ENCODE results near the gene FAM209B. TPM values are rescaled to one million over a fixed set of nuclear protein-coding genes. Genes with fewer than 3 reads are reported as not detected.

Gene FAM209B
- not detected in 2 replicates for total RNA-seq

DNA sequence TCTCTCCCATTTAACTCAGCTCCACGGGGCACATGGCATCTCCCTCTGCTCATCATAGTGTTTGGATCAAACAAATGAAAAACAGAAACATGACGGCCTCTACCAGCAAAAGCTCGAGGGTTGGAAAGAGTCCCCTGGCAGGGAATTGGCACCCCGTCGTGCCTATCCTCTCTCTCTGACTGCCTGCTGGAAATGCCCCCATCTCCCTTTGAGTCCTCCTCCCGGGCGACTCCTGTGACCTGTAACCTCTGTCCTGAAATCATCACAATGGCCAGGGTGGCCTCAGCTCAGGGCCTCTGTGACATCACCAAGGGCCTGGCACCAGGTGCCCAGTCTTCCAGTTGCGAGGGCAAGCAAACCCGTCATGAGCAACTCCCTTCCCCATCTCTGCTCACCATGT, at the start of gene FAM209B:
Gene FAM209B, plus strand, starts transcription at position 301 of the 400 bp plus-strand sequence. Its CDS starts 96 bp downstream, at position 397.

GRCh38 chr20:56524444-56524843, 8.6 kb upstream of the FAM209B start, which contains the start of gene FAM209A:
FAM209A (plus strand) TSS chr20:56524744; CDS start chr20:56524809, 65 bp downstream.

Other genes starting within 250 kb of the FAM209B start
- gene FAM210B, start 174.3 kb upstream of the FAM209B start, total RNA-seq = 37.3 and 38.1 TPM in 2 replicates
- 8.6 and 20.0 TPM in 2 replicates for gene AURKA, start 141.0 kb upstream of the FAM209B start, total RNA-seq
- 32.2 and 36.1 TPM in 2 replicates for gene CSTF1, start 140.6 kb upstream of the FAM209B start, total RNA-seq
- gene CASS4, start 121.0 kb upstream of the FAM209B start, total RNA-seq = under 0.01 and 1.5 TPM in 2 replicates
- 55.0 and 68.0 TPM in 2 replicates for gene RTF2, start 64.6 kb upstream of the FAM209B start, total RNA-seq
- gene FAM209A, start 8.5 kb upstream of the FAM209B start, total RNA-seq = 0.33 and 0.79 TPM in 2 replicates
- 39.7 and 46.0 TPM in 2 replicates for gene TFAP2C, start 96.1 kb downstream of the FAM209B start, total RNA-seq